Body of pancreas (tissue), 4 donors: ENCODE data around the gene FCHO1. TPM values are rescaled to one million over a fixed set of nuclear protein-coding genes. Genes with fewer than 3 reads are reported as not detected.
"Not testable (repeated sequence)": the region's sequence is repeated elsewhere in the genome, so short reads cannot be mapped to it uniquely, and the experiment has no call there.

Source experiments
- ATAC-seq: fragments of 150-250 bp; one replicate; pipeline ENCODE4 v1.9.1; 2016
- DNase-seq, 4 donors: peaks; one replicate each; pipeline ENCODE4 v3.0.0-alpha.2; 2019
- H3K27ac ChIP-seq, 4 donors: fragments of 200-600 bp; sonication (generic); 1 replicate in 3 of 4; 2 replicates in 1 of 4; pipeline versions ENCODE4 v1.5.1 to v1.6.1; 2016 to 2019; ENCODE audit warnings: mild to moderate bottlenecking in 1 of 4, mixed read lengths in 1 of 4, moderate library complexity in 1 of 4
- H3K27me3 ChIP-seq, 2 donors: fragments of 200-600 bp; sonication (generic); one replicate each; pipeline ENCODE4 v1.6.0; 2016; ENCODE audit warnings: mild to moderate bottlenecking in 1 of 2
- H3K36me3 ChIP-seq, 2 donors: fragments of 200-600 bp; sonication (generic); replicated peaks in 1 of 2; 2 replicates each; pipeline ENCODE4 v1.5.1; 2016; ENCODE audit warnings: low read depth in 2 of 2; ENCODE audit not compliant: insufficient read depth in 1 of 2
- H3K4me1 ChIP-seq: fragments of 200-600 bp; sonication (generic); one replicate; pipeline ENCODE4 v1.6.0; 2016
- H3K4me3 ChIP-seq, 2 donors: fragments of 200-600 bp; sonication (generic); 1 replicate in 1 of 2; 2 replicates in 1 of 2; pipeline ENCODE4 v1.5.1; 2016 to 2019
- H3K9me3 ChIP-seq, 3 donors: fragments of 200-600 bp; sonication (generic); 1 replicate in 2 of 3; 2 replicates in 1 of 3; pipeline ENCODE4 v1.5.1; 2016
- POLR2A ChIP-seq, 3 donors: fragments of 450-650 bp; IDR thresholded peaks; one replicate each; pipeline ENCODE4 v1.6.1; 2016; ENCODE audit warnings: antibody characterized with exemption in 3 of 3, mild to moderate bottlenecking in 2 of 3
- WGBS, 2 donors: methylation state at CpG; one replicate each; pipeline ENCODE4 v1.1.5; 2017; 5-methylcytosine and 5-hydroxymethylcytosine counted together
- intact Hi-C: fragments of 100-400 bp; cut with DNase I; formaldehyde crosslinking; loops from one replicate; pipeline ENCODE4 v1.15.1; 2023
- total RNA-seq, 2 donors: library from RNA; depleted of rRNA; stranded (reverse); fragments of >200 nt; gene quantifications; one replicate each; pipeline ENCODE4 v1.1.0, GENCODE V29; 2016
- TF ChIP-seq, protein P1 (sequence below), 7 experiments: fragments of 450-650 bp in 4 of 7; fragments of 200-600 bp in 3 of 7; sonication (generic) in 3 of 7; IDR thresholded peaks; one replicate each; pipeline ENCODE4 v1.5.1; 2016 to 2019; ENCODE audit warnings: antibody characterized with exemption in 7 of 7

Gene FCHO1
- total RNA-seq, 2 donors from 2014 or later: 1.6 TPM; not detected in 1

DNA sequence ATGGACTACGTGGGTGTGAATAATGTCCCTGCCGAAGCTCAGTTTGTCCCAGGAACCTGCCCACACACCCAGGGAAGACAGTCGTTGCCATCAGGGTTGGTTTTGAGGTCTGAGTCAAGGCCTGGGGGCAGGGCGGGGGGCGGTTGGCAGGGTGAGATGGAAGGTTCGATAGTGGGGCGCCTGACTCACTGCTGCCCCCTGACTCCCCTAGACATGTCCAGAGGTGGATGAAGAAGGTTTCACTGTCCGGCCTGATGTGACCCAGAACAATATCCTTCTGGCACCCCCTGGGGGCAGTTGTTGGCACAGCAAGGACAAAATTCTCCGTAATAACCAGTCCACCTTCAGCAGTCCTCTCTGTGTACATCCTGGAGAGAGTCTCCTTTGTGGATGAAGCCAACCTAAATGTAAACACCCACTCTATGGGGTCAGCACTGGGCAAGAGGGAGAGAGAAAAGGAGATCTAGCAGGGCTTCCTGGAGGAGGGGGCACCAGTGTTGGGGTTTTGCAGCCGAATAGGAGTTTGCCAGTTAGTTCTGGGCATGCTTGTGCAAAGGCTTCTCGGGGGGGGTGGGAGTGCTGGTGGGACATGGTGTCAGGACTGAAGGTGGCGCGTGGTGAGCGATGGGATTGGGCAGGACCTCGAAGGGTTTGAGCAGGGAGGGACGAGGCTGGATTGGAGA lies 24.1 kb downstream of the FCHO1 start:
- no peaks in the 10 kb centered on the region for H3K36me3 ChIP-seq
- H3K4me1 ChIP-seq: peaks cover 6% of the 10 kb centered on the region
- ATAC-seq (no peak), DNase-seq (peak in 2 of 4 donors; percentile 25 to 44)
- intact Hi-C loops: loop anchor here (10.0 kb wide), 1 partner anchor 161 kb away; no protein-coding TSS in a partner anchor
- no peak overlapping the region for H3K27ac ChIP-seq
- no peaks in the 10 kb centered on the region for H3K27me3 ChIP-seq
- no peak overlapping the region for H3K4me3 ChIP-seq
- no peaks in the 10 kb centered on the region for H3K9me3 ChIP-seq
- 52 to 66% methylated on average over 9 to 16 of the region's 16 CpGs for WGBS, 2 donors
- TF ChIP-seq, protein P1, sequence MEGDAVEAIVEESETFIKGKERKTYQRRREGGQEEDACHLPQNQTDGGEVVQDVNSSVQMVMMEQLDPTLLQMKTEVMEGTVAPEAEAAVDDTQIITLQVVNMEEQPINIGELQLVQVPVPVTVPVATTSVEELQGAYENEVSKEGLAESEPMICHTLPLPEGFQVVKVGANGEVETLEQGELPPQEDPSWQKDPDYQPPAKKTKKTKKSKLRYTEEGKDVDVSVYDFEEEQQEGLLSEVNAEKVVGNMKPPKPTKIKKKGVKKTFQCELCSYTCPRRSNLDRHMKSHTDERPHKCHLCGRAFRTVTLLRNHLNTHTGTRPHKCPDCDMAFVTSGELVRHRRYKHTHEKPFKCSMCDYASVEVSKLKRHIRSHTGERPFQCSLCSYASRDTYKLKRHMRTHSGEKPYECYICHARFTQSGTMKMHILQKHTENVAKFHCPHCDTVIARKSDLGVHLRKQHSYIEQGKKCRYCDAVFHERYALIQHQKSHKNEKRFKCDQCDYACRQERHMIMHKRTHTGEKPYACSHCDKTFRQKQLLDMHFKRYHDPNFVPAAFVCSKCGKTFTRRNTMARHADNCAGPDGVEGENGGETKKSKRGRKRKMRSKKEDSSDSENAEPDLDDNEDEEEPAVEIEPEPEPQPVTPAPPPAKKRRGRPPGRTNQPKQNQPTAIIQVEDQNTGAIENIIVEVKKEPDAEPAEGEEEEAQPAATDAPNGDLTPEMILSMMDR (IDR thresholded peaks at IDR 0.05): peak in 6 of 7 experiments; percentile 17 to 37 (median 22)
- no peak for TF ChIP-seq POLR2A (IDR thresholded peaks at IDR 0.05)

DNA sequence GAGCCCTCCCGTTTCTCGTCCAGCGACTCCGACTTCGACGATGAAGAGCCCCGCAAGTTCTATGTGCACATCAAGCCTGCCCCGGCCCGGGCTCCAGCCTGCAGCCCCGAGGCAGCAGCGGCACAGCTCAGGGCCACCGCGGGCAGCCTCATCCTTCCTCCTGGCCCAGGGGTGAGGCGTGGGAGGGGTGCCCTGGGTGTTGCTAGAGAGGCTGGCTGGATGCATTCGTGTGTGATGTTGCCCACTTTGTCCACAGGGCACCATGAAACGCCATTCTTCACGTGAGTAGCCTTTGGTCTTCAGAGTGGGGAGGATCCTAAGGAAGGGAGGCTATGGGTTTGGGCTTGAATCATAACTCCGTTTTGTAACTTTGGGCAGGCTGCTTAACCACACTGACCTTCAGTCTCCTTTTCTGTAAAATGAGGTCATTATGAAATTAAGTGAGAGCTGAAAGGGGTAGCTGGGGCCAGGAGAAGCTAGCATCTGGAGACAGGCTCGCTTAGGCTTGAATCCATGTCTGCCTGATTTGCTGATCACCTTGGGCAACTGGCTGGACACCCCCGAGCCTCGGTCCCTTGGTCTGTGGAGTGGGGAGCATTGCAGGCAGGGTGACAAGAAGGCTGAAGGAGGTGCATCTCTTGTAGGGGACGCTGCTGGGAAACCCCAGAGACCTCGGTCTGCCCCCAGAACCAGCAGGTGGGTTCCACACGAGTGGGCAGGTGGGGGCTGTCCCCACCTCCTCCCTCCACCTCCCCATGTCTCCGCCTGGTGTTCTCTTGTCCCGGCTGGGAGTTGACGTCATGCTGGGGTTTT lies 24.9 kb downstream of the FCHO1 start:
- H3K4me3 ChIP-seq: no peak overlapping the region
- no peaks in the 10 kb centered on the region for H3K9me3 ChIP-seq
- TF ChIP-seq, protein P1 (IDR thresholded peaks at IDR 0.05): no peak
- TF ChIP-seq POLR2A (IDR thresholded peaks at IDR 0.05): no peak
- DNase-seq: no peak
- 51 to 62% methylated on average over 14 to 27 of the region's 27 CpGs for WGBS, 2 donors
- intact Hi-C loops: loop anchor here (10.0 kb wide), 1 partner anchor 161 kb away; no protein-coding TSS in a partner anchor
- ATAC-seq: no peak
- no peaks in the 10 kb centered on the region for H3K36me3 ChIP-seq
- no peak overlapping the region for H3K27ac ChIP-seq
- peaks cover 6% of the 10 kb centered on the region for H3K4me1 ChIP-seq
- H3K27me3 ChIP-seq: no peaks in the 10 kb centered on the region

DNA sequence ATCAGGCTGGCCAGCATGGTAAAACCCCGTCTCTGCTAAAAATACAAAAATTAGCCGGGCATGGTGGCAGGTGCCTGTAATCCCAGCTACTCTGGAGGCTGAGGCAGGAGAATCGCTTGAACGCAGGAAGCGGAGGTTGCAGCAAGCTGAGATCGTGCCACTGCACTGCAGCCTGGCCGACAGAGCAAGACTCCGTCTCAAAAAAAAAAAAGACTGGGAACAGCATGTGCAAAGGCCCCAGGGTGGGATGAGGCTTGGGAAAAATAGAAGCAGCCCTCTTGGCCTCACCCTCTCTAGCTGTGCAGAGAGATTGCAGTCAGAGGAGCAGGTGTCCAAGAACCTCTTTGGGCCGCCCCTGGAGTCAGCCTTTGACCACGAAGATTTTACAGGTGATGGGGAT lies 26.6 kb downstream of the FCHO1 start:
- not testable (repeated sequence) for DNase-seq, H3K27me3 ChIP-seq, H3K4me1 ChIP-seq, H3K36me3 ChIP-seq, ATAC-seq, H3K9me3 ChIP-seq, H3K27ac ChIP-seq, H3K4me3 ChIP-seq
- intact Hi-C loops: loop anchor here (10.0 kb wide), 1 partner anchor 163 kb away; no protein-coding TSS in a partner anchor
- WGBS, 2 donors: 72 to 76% methylated on average over 10 of the region's 10 CpGs

DNA sequence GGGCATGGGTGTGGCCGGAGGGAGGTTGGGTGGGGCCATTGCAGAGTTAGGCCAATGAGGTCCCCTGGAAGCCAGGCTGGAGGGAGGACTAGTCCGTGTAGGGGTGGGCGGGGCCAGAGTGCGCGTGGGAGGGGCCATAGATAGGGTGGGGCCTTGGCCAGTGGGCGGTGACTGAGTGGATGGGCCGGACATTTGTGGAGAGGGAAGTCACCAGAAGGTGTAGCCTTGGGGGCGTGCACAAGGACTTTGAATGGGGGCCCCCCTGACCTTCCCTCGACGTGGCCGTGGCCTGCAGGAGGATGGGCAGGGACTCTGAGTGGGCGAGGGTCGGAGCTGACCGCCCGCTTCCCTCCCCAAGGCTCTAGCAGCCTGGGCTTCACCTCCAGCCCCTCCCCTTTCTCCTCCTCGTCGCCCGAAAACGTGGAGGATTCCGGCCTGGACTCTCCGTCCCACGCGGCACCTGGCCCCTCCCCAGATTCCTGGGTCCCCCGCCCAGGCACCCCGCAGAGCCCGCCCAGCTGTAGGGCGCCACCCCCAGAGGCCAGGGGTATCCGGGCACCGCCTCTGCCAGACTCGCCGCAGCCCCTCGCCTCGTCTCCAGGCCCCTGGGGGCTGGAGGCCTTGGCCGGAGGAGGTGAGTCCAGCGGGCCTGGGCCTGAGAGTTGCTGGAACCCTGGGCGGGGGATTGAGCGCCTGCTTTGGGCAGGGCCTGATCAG lies 27.1 kb downstream of the FCHO1 start:
- ATAC-seq: peak; percentile 31
- no peaks in the 10 kb centered on the region for H3K27me3 ChIP-seq
- peak in 3 of 4 donors; percentile 29 to 62 (median 40) for DNase-seq
- no peak overlapping the region for H3K27ac ChIP-seq
- intact Hi-C loops: loop anchor here (10.0 kb wide), 1 partner anchor 164 kb away; no protein-coding TSS in a partner anchor
- H3K36me3 ChIP-seq: no peaks in the 10 kb centered on the region
- H3K9me3 ChIP-seq: no peaks in the 10 kb centered on the region
- WGBS, 2 donors: 5 to 10% methylated on average over 18 to 36 of the region's 37 CpGs
- TF ChIP-seq, protein P1 (IDR thresholded peaks at IDR 0.05): no peak
- TF ChIP-seq POLR2A (IDR thresholded peaks at IDR 0.05): no peak
- peaks cover 6% of the 10 kb centered on the region for H3K4me1 ChIP-seq
- H3K4me3 ChIP-seq: no peak overlapping the region
